ENCODE measurements around the gene SHISA7. TPM values are rescaled to one million over a fixed set of nuclear protein-coding genes. Genes with fewer than 3 reads are reported as not detected.

Gene SHISA7
- polyA plus RNA-seq, 2 of the 4 experiments (the other 2 are of a cell fraction), result 0.01 TPM; not detected in 1

DNA sequence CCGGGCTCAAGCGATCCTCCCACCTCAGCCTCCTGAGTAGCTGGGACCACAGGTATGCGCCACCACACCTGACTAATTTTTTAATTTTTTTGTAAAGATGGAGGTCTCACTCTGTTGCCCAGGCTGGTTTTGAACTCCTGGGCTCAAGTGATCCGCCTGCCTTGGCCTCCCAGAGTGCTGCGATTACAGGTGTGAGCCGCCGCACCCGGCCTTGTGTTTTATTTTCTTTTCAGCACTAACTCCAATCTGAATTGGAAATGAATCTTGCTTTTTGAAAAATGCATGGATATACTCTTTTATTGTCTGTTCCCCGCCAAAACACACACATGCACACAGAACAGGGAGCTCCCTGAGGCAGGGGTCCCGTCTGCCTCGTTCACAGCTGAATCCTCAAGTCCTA is 19.6 kb upstream of the SHISA7 start:
- ATAC-seq (no peak), FAIRE-seq (no peak), DNase-seq (ENCODE audit: low read depth in 1 of 2, low spot score in 1 of 2) (no peak)
- WGBS (ENCODE audit: missing lambda C conversion rate), result 84% methylated on average over 11 of the region's 11 CpGs
- H3K4me2 ChIP-seq, result peak overlapping the region; percentile 93; the same call in 2 of the 3 replicates
- H3K27ac ChIP-seq, result peak overlapping the region in 1 of 2 experiments; percentile 85; a peak in 2 of 6 replicates
- H3K4me1 ChIP-seq, result peaks cover 14% of the 10 kb centered on the region; the same call in 2 of the 3 replicates
- ChIA-PET POLR2A (interaction anchor here (0.6 to 1.6 kb wide), 3 partner anchors 14 to 55 kb away, joined by 4 to 22 read pairs (median 4); partner anchors contain the start of genes UBE2S and ZNF628), CTCF (interaction anchor here (1.0 to 6.9 kb wide), 5 partner anchors 9 to 44 kb away, joined by 4 to 89 read pairs (median 4); partner anchors contain the start of gene ZNF628)
- H3K9me3 ChIP-seq, result no peaks in the 10 kb centered on the region
- no peak overlapping the region; the same call in 2 of the 3 replicates for H3K4me3 ChIP-seq
- TF ChIP-seq, protein P1, sequence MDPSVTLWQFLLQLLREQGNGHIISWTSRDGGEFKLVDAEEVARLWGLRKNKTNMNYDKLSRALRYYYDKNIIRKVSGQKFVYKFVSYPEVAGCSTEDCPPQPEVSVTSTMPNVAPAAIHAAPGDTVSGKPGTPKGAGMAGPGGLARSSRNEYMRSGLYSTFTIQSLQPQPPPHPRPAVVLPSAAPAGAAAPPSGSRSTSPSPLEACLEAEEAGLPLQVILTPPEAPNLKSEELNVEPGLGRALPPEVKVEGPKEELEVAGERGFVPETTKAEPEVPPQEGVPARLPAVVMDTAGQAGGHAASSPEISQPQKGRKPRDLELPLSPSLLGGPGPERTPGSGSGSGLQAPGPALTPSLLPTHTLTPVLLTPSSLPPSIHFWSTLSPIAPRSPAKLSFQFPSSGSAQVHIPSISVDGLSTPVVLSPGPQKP (IDR thresholded peaks at IDR 0.05; ENCODE audit: low read depth, low read length), result no peak
- no peak for TF ChIP-seq NPAS2 (CRISPR knock-in tag; IDR thresholded peaks at IDR 0.05; ENCODE audit: borderline replicate concordance)
- no peak for TF ChIP-seq SMC3 (IDR thresholded peaks at IDR 0.05)
- no peak for TF ChIP-seq RARB (CRISPR knock-in tag; IDR thresholded peaks at IDR 0.05)
- TF ChIP-seq ZC3H11A (IDR thresholded peaks at IDR 0.05), result no peak
- TF ChIP-seq CBX2 (IDR thresholded peaks at IDR 0.05; ENCODE audit: borderline replicate concordance, low read depth), result no peak
- TF ChIP-seq CBX8 (IDR thresholded peaks at IDR 0.05), result no peak
- no peak for TF ChIP-seq JUNB (IDR thresholded peaks at IDR 0.05)
- no peak for TF ChIP-seq E2F6 (IDR thresholded peaks at IDR 0.05; ENCODE audit: borderline replicate concordance, low read depth)
- no peak for TF ChIP-seq HES2 (IDR thresholded peaks at IDR 0.05)
- no peak for TF ChIP-seq EHF (CRISPR knock-in tag; IDR thresholded peaks at IDR 0.05)
- no peak for TF ChIP-seq BHLHE40 (IDR thresholded peaks at IDR 0.05; ENCODE audit: low read depth, low read length)
- no peak for TF ChIP-seq KDM5A (IDR thresholded peaks at IDR 0.05)
- TF ChIP-seq HDAC2 (IDR thresholded peaks at IDR 0.05), result no peak
- no peak for TF ChIP-seq MAZ (IDR thresholded peaks at IDR 0.05; ENCODE audit: borderline replicate concordance, low read depth, low read length)
- no peak for TF ChIP-seq ZFP36 (IDR thresholded peaks at IDR 0.05; ENCODE audit: borderline replicate concordance, partially characterized antibody)

DNA sequence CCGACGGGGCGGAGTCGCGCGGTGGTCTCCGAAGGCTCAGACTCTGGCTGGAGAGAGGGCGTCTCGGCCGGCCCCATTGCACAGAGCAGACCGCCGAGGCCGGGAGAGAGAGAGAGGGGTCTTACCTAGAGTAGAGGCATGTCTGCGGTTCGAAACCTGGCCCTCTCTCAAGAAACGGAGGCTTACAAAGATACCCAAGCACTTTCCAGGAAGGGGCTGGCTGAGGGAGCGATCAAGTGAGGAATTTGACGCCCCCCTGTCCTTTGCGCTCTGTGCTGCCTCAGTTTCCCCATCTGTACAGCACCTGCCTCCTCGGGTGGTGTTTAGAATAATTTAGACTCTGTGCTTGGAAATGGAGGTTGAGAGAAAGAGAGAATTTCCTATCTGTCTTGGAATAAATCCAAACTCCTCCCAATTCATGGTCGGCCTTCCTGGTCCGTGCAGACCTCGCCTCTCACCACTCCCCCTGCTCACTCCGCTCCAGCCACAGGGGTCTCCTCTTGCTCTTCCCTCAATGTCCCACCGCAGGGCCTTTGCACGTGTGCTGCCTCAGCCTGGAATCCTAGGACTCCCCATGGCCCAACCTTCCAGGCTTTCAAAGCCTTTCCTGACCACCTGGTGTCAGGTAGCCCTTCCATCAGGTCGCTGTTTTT is 19.0 kb upstream of the SHISA7 start:
- POLR2A ChIA-PET, result interaction anchor here (0.5 to 1.6 kb wide), 14 partner anchors 9 to 382 kb away, joined by 3 to 22 read pairs (median 4); partner anchors contain the start of genes FIZ1, KMT5C, NAT14 and U2AF2
- FAIRE-seq, result peak; percentile 56
- peak; percentile 19 to 31; a peak in 3 of 6 replicates for ATAC-seq
- WGBS (ENCODE audit: missing lambda C conversion rate), result 9% methylated on average over 27 of the region's 27 CpGs
- Histone ChIP-seq H3K4me1 (peaks cover 14% of the 10 kb centered on the region; the same call in 2 of the 3 replicates), H3K9me3 (no peaks in the 10 kb centered on the region), H3K27ac (peak overlapping the region; percentile 76 to 85), H3K4me3 (peak overlapping the region; percentile 58), H3K4me2 (peak overlapping the region; percentile 93)
- TF ChIP-seq JUN (IDR thresholded peaks at IDR 0.05) (peak in 1 of 2 experiments; percentile 31; a peak in 1 of 5 replicates), POLR2A (IDR thresholded peaks at IDR 0.05; ENCODE audit: low read length) (peak; percentile 90), PHF8 (IDR thresholded peaks at IDR 0.05; ENCODE audit: borderline replicate concordance, low read depth) (peak; percentile 68; the same call in 1 of the 2 replicates), CHD4 (IDR thresholded peaks at IDR 0.05; ENCODE audit: borderline replicate concordance) (no peak), SREBF2 (IDR thresholded peaks at IDR 0.05) (no peak), CEBPB (IDR thresholded peaks at IDR 0.05) (no peak), NPAS2 (CRISPR knock-in tag; IDR thresholded peaks at IDR 0.05; ENCODE audit: borderline replicate concordance) (no peak), HDAC2 (IDR thresholded peaks at IDR 0.05) (peak; percentile 58; the same call in 1 of the 2 replicates)
- CTCF ChIA-PET, result interaction anchor here (0.5 to 6.9 kb wide), 4 partner anchors 15 to 311 kb away, joined by 3 to 89 read pairs (median 20); partner anchors contain the start of gene ZNF628
- peak in 1 of 2 experiments; percentile 61 for DNase-seq (ENCODE audit: low read depth in 1 of 2, low spot score in 1 of 2)
